NCI-H2107 treated with DMSO at 0.1 percent for 48 hours (cell line): ENCODE results near the gene OR51V1.
"Not testable (repeated sequence)": the region's sequence is repeated elsewhere in the genome, so short reads cannot be mapped to it uniquely, and the experiment has no call there.

Source experiments
- DNase-seq: peaks from one replicate; lab custom pipeline; 2025; ENCODE audit not compliant: unreplicated experiment; lab: John Stamatoyannopoulos, UW

Gene OR51V1

GRCh38 chr11:5200582-5200981 is at the start of gene OR51V1:
OR51V1 (minus strand) TSS chr11:5200682; CDS start chr11:5200682, 0 bp downstream.
- no peak for DNase-seq

GRCh38 chr11:5249807-5250396 is 49.4 kb upstream of the OR51V1 start, which contains the start of gene HBG1:
HBG1 (minus strand) TSS chr11:5249857; CDS start chr11:5249804, 53 bp downstream.
- not testable (repeated sequence) for DNase-seq

- not testable (repeated sequence) for DNase-seq
Observed at GRCh38 chr11:5248498-5248897, 48.0 kb upstream of the OR51V1 start.

GRCh38 chr11:5247472-5248192 is 47.1 kb upstream of the OR51V1 start:
- no peak for DNase-seq

- DNase-seq: no peak
Observed at GRCh38 chr11:5246772-5247471, 46.4 kb upstream of the OR51V1 start.

GRCh38 chr11:5245155-5245554 is 44.7 kb upstream of the OR51V1 start:
- no peak for DNase-seq

GRCh38 chr11:5243816-5244180 is 43.3 kb upstream of the OR51V1 start:
- DNase-seq: no peak

GRCh38 chr11:5242933-5243815 is 42.7 kb upstream of the OR51V1 start:
- no peak for DNase-seq

- DNase-seq: no peak
Observed at GRCh38 chr11:5242208-5242607, 41.7 kb upstream of the OR51V1 start.

GRCh38 chr11:5241458-5241857 is 41.0 kb upstream of the OR51V1 start:
- no peak for DNase-seq

- DNase-seq: no peak
Observed at GRCh38 chr11:5240458-5240857, 40.0 kb upstream of the OR51V1 start.

GRCh38 chr11:5240056-5240455 is 39.6 kb upstream of the OR51V1 start:
- DNase-seq: no peak

- DNase-seq: no peak
Observed at GRCh38 chr11:5239046-5239445, 38.6 kb upstream of the OR51V1 start.

GRCh38 chr11:5238486-5238885 is 38.0 kb upstream of the OR51V1 start:
- no peak for DNase-seq

GRCh38 chr11:5237420-5237819 is 36.9 kb upstream of the OR51V1 start:
- no peak for DNase-seq

- no peak for DNase-seq
Observed at GRCh38 chr11:5235364-5236095, 35.0 kb upstream of the OR51V1 start.

GRCh38 chr11:5234381-5234834 is 33.9 kb upstream of the OR51V1 start, which contains the start of gene HBD:
HBD (minus strand) TSS chr11:5234483; CDS start chr11:5234433, 50 bp downstream.
- no peak for DNase-seq

- DNase-seq: no peak
Observed at GRCh38 chr11:5233307-5233706, 32.8 kb upstream of the OR51V1 start.

- DNase-seq: no peak
Observed at GRCh38 chr11:5232821-5233220, 32.3 kb upstream of the OR51V1 start.

- DNase-seq: no peak
Observed at GRCh38 chr11:5232176-5232575, 31.7 kb upstream of the OR51V1 start.
